ENCODE data around the gene CDKAL1.

Gene CDKAL1

GRCh38 chr6:21158873-21159272 lies 624.6 kb downstream of the CDKAL1 start:
- no peak for TF ChIP-seq TAF1 (IDR thresholded peaks at IDR 0.05; ENCODE audit: borderline replicate concordance, insufficient read depth, low read length)
- TF ChIP-seq, protein P1, sequence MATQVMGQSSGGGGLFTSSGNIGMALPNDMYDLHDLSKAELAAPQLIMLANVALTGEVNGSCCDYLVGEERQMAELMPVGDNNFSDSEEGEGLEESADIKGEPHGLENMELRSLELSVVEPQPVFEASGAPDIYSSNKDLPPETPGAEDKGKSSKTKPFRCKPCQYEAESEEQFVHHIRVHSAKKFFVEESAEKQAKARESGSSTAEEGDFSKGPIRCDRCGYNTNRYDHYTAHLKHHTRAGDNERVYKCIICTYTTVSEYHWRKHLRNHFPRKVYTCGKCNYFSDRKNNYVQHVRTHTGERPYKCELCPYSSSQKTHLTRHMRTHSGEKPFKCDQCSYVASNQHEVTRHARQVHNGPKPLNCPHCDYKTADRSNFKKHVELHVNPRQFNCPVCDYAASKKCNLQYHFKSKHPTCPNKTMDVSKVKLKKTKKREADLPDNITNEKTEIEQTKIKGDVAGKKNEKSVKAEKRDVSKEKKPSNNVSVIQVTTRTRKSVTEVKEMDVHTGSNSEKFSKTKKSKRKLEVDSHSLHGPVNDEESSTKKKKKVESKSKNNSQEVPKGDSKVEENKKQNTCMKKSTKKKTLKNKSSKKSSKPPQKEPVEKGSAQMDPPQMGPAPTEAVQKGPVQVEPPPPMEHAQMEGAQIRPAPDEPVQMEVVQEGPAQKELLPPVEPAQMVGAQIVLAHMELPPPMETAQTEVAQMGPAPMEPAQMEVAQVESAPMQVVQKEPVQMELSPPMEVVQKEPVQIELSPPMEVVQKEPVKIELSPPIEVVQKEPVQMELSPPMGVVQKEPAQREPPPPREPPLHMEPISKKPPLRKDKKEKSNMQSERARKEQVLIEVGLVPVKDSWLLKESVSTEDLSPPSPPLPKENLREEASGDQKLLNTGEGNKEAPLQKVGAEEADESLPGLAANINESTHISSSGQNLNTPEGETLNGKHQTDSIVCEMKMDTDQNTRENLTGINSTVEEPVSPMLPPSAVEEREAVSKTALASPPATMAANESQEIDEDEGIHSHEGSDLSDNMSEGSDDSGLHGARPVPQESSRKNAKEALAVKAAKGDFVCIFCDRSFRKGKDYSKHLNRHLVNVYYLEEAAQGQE (IDR thresholded peaks at IDR 0.05; ENCODE audit: insufficient read depth in 1 of 2, low read depth in 2 of 2, low read length in 2 of 2), result no peak
- TF ChIP-seq POLR2AphosphoS5 (IDR thresholded peaks at IDR 0.05; ENCODE audit: low read depth, low read length), result no peak
- no peak for TF ChIP-seq FOXP2 (optimal IDR thresholded peaks at IDR 0.05; ENCODE audit: borderline replicate concordance, extremely low read depth, extremely low read length, insufficient read depth)
- TF ChIP-seq SIN3A (IDR thresholded peaks at IDR 0.05; ENCODE audit: borderline replicate concordance, insufficient read depth, low read length), result no peak

DNA sequence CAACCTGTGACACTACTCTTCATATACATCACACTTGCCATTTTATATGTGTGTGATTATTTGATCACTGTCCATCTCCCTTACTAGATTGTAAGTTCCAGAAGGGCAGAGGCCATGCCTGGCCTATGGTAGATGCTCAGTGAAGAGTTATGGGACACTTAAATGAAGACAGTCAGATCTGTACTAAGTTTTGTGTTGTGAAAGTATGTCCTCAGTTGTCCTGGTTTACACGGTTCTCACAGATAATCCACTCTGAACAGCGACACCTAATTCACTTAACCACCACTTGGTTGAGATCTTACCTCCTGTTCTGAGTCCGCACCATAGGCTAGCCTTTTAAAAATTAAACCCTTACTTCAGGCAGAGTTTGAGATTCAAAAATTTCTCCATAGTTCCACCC lies 625.2 kb downstream of the CDKAL1 start:
- no peak for TF ChIP-seq POLR2AphosphoS5 (IDR thresholded peaks at IDR 0.05; ENCODE audit: low read depth, low read length)
- no peak for TF ChIP-seq FOXP2 (optimal IDR thresholded peaks at IDR 0.05; ENCODE audit: borderline replicate concordance, extremely low read depth, extremely low read length, insufficient read depth)
- no peak for TF ChIP-seq SIN3A (IDR thresholded peaks at IDR 0.05; ENCODE audit: borderline replicate concordance, insufficient read depth, low read length)
- TF ChIP-seq TAF1 (IDR thresholded peaks at IDR 0.05; ENCODE audit: borderline replicate concordance, insufficient read depth, low read length), result no peak
- TF ChIP-seq, protein P1 (IDR thresholded peaks at IDR 0.05; ENCODE audit: insufficient read depth in 1 of 2, low read depth in 2 of 2, low read length in 2 of 2), result no peak

DNA sequence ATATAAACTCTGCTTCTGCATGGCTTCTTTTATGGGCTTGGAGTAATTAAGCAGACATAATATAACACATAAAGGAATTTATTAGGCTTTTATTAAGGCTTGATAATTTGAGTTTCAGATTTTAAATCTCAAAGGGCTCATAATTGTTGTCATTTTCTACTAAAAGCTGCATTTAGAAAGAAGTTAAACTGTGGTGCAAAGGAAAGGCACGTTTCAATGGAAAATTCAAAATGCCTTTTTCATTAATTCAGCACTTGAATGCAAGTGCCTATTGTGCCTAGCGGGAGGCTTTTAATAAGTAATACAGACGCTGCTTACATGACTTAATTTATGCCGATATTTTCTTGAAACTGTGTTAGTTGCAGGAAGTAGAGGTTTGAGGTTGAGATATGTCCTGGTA lies 627.5 kb downstream of the CDKAL1 start:
- TF ChIP-seq POLR2AphosphoS5 (IDR thresholded peaks at IDR 0.05; ENCODE audit: low read depth, low read length) (no peak), TAF1 (IDR thresholded peaks at IDR 0.05; ENCODE audit: borderline replicate concordance, insufficient read depth, low read length) (no peak), SIN3A (IDR thresholded peaks at IDR 0.05; ENCODE audit: borderline replicate concordance, insufficient read depth, low read length) (no peak), FOXP2 (optimal IDR thresholded peaks at IDR 0.05; ENCODE audit: borderline replicate concordance, extremely low read depth, extremely low read length, insufficient read depth) (no peak)
- TF ChIP-seq, protein P1 (IDR thresholded peaks at IDR 0.05; ENCODE audit: insufficient read depth in 1 of 2, low read depth in 2 of 2, low read length in 2 of 2), result no peak

DNA sequence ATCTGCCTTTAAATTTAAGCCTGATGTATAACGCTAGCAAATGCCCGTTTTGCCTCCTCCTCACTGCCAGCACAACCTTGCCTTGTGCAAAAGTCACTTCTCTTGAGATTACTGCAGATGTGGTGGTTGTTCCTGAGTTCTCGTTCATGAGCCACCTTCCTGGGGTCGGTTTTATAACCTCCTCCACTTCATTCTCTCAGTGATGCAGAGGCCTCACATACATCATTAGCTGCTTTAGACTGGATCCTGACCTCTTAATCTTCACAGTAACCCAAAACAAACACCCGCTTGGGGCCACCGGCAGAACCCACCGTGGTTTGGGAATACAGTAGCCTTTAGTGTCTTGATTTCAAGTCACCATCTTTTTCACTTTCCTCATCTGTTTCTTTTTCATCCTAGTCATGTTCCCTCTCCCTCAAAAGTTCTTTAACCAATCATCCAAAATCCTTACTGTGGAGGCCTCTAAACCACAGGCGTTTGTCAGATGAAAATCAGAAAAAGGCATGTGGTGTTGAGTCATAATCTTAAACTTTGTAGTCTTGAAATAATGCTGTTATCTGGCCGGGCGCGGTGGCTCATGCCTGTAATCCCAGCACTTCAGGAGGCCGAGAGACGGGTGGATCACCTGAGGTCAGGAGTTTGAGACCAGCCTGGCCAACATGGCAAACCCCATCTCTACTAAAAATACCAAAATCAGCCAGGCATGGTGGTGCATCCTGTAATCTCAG lies 629.0 kb downstream of the CDKAL1 start:
- TF ChIP-seq, protein P1 (IDR thresholded peaks at IDR 0.05; ENCODE audit: insufficient read depth in 1 of 2, low read depth in 2 of 2, low read length in 2 of 2), result no peak
- TF ChIP-seq FOXP2 (optimal IDR thresholded peaks at IDR 0.05; ENCODE audit: borderline replicate concordance, extremely low read depth, extremely low read length, insufficient read depth), result no peak
- TF ChIP-seq SIN3A (IDR thresholded peaks at IDR 0.05; ENCODE audit: borderline replicate concordance, insufficient read depth, low read length), result no peak
- no peak for TF ChIP-seq POLR2AphosphoS5 (IDR thresholded peaks at IDR 0.05; ENCODE audit: low read depth, low read length)
- no peak for TF ChIP-seq TAF1 (IDR thresholded peaks at IDR 0.05; ENCODE audit: borderline replicate concordance, insufficient read depth, low read length)
